ENCODE measurements around the gene CECR2.

Gene CECR2

GRCh38 chr22:17451316-17451715 is 82.1 kb downstream of the CECR2 start:
- DNase-seq (ENCODE audit: low read depth, low spot score), result no peak

DNA sequence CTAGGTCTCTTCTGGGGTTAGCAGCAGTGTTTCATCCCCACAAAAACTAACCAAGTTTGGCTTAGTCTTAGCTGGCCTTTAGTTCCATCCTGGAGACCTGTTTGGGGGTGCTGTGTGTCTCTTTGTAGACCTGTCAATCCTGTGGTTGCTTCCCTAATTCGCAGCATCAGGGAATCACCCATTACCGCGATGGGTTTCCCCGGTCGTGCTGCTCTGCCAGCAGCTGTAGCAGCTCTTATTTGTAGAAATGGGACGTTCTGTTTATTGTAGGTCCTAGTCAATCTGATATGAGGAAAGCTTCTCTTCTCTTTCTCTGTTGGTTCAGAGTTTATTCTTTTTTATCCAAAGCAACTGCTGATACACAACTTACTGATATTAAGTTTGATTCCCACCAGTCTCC is 91.6 kb downstream of the CECR2 start:
- no peak for DNase-seq (ENCODE audit: low read depth, low spot score)

GRCh38 chr22:17470880-17471500 is 101.7 kb downstream of the CECR2 start:
- no peak for DNase-seq (ENCODE audit: low read depth, low spot score)

GRCh38 chr22:17471886-17472535 is 102.8 kb downstream of the CECR2 start:
- no peak for DNase-seq (ENCODE audit: low read depth, low spot score)

GRCh38 chr22:17472932-17473331 is 103.7 kb downstream of the CECR2 start:
- no peak for DNase-seq (ENCODE audit: low read depth, low spot score)

GRCh38 chr22:17475318-17476230 is 106.3 kb downstream of the CECR2 start:
- DNase-seq (ENCODE audit: low read depth, low spot score), result no peak

GRCh38 chr22:17476838-17477237 is 107.6 kb downstream of the CECR2 start:
- DNase-seq (ENCODE audit: low read depth, low spot score), result no peak

DNA sequence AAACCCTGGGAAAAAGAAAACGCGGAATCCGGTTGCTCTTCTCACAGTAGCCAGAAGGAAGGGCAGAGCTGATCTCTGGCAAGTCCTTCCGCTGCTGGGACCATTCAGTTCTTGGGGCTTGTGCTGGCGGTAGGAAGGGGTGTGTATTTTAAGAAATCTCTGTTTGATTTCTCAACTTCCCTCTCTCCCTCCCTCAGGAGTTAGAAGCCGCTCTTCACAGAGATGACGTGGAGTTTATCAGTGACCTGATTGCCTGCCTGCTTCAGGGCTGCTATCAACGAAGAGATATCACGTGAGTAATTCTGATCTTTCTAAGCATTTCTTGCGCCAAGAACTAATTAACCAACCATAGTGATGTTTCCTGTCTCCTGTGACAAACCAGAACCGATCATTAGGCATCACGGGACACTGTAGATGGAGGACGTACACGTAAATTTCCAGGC is 108.2 kb downstream of the CECR2 start:
- no peak for DNase-seq (ENCODE audit: low read depth, low spot score)

GRCh38 chr22:17479135-17479534 is 109.9 kb downstream of the CECR2 start:
- DNase-seq (ENCODE audit: low read depth, low spot score), result no peak

DNA sequence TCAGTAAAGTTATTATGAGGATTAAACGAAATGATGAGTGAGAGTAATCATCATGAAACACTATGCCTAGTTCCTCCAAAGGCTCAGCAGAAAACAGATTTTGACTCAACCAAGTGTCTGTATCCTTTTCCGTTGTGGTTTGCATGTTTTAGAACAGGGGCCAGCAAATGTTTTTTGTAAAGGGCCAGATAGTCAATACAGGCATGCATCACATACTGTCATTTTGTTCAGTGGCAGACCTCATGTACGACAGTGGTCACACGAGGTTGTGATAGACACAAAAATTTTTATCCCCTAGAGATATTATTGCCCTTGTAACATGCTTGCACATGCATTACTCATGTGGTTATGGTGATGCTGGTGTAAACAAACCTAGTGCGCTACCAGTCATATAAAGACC is 112.2 kb downstream of the CECR2 start:
- no peak for DNase-seq (ENCODE audit: low read depth, low spot score)

GRCh38 chr22:17483688-17484372 is 114.6 kb downstream of the CECR2 start:
- DNase-seq (ENCODE audit: low read depth, low spot score), result no peak

GRCh38 chr22:17484608-17485007 is 115.3 kb downstream of the CECR2 start:
- no peak for DNase-seq (ENCODE audit: low read depth, low spot score)

DNA sequence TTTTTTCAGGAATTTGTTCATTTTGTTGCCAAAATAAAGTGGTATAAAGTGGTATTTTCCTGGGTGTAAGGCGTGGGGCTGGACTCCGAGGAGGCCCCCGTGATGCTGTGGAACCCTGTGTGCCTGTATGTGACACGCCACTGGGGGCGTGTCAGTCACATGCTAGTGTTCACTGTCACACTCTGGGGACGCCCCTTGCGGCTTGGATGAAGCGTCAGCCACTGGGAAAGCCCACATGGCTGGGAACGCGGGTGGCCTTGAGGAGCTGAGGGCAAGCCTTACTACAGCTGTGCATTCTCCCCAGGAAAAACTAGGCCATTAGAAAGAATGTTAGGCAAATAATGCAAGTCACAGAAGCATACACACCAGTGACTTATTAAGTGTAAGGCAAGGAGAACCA is 117.1 kb downstream of the CECR2 start:
- no peak for DNase-seq (ENCODE audit: low read depth, low spot score)

GRCh38 chr22:17486719-17487118 is 117.5 kb downstream of the CECR2 start:
- no peak for DNase-seq (ENCODE audit: low read depth, low spot score)

DNA sequence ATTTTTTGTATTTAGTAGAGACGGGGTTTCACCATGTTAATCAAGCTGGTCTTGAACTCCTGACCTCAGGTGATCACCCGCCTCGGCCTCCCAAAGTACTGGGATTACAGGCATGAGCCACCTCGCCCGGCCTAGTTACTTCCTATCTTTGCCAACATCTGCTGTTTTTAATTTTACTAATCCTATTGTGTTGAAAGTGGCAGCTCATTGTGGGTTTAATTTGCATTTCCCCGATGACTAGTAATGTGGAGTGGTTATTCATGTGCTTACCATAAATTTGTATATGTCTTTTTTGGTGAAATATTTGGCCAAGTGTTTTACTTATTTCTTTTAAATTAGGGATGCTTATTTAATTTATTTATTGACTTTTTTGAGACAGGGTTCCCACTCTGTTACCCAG is 119.8 kb downstream of the CECR2 start:
- no peak for DNase-seq (ENCODE audit: low read depth, low spot score)

DNA sequence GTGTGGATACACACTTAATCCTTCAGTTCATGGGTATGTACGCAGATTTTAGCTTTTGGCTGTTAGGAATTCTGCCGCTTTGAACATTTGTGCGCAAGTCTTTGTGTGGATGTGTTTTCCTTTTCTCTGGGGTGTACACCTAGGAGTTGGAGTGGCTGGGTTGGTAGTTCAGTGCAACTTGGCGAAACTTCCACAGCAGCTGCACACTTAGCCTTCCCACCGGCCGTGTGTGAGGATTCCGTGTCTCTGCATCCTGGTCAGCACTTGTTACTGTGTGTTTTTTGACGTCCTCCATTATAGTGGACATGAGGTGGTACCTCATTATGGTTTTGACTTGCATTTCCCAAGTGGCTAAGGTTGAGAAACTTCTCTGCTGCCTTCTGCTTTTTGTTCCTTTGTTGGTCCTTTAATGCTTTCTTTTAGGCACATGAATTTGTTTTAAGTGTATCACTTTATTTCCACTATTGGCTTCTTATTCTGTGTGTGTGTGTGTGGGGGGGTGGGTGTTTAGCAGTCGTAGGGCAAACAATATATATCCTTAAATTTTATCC is 121.9 kb downstream of the CECR2 start:
- no peak for DNase-seq (ENCODE audit: low read depth, low spot score)

DNA sequence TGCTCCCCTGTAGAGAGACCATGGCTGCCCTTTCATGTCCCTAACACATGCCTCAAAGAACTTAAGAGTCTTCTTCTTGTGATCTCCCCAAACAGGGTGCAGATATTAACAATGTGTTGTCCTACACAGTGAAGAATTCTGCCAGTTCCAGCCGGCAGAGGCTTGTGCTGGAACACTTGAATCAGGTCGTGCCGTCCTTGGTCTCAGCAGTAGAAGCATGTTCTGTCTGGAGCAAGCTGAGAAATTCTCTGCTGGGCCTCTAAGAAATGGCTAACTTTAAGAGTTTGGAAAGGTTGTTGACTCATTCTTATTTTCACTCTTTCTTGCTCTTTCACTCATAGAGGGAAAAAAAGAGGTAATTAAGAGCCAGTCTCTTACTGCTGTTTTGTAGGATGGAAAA is 123.0 kb downstream of the CECR2 start:
- no peak for DNase-seq (ENCODE audit: low read depth, low spot score)

- no peak for DNase-seq (ENCODE audit: low read depth, low spot score)
Measured at GRCh38 chr22:17493419-17493981, 124.2 kb downstream of the CECR2 start.

- no peak for DNase-seq (ENCODE audit: low read depth, low spot score)
Measured at GRCh38 chr22:17496841-17497240, 127.6 kb downstream of the CECR2 start.

GRCh38 chr22:17501679-17502285 is 132.5 kb downstream of the CECR2 start:
- no peak for DNase-seq (ENCODE audit: low read depth, low spot score)

DNA sequence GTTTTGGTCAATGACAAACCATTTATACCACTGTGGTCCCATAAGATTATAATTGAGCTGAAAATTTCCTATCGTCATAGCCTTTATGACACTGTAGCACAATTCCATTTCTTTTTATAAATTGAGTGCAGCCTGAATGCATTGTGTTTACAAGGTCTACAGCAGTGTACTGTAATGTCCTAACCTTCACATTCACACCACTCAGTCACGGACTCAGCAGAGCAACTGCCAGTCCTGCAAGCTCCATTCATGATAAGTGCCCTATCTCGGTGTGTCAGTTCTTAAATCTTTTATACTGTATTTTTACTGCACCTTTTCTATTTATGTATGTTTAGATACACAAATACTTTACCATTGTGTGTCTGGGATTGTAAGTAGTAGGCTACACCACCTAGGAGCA is 138.8 kb downstream of the CECR2 start:
- no peak for DNase-seq (ENCODE audit: low read depth, low spot score)
